H9 (cell line): ENCODE data around the gene NBEA. TPM values are rescaled to one million over a fixed set of nuclear protein-coding genes. Genes with fewer than 3 reads are reported as not detected.
A peak's percentile ranks its signal among the peaks of the same experiment; 100 is the strongest.

ENCODE experiments used
- DNase-seq: peaks from one replicate; pipeline ENCODE4 v3.0.0-alpha.2; 2017
- H2AFZ ChIP-seq: one replicate; pipeline ENCODE4 v1.6.1; 2013; ENCODE audit warnings: mild to moderate bottlenecking, low read length, control low read depth, moderate library complexity
- H2AK5ac ChIP-seq: 2 replicates; pipeline ENCODE4 v1.6.1; 2013; ENCODE audit warnings: low read length, control low read depth, mixed read lengths; ENCODE audit not compliant: insufficient read length
- H2BK120ac ChIP-seq: one replicate; pipeline ENCODE4 v1.6.1; 2013; ENCODE audit warnings: low read depth, mild to moderate bottlenecking, low read length, control low read depth, inconsistent platforms; ENCODE audit not compliant: poor library complexity, severe bottlenecking
- H2BK12ac ChIP-seq: 2 replicates; pipeline ENCODE4 v1.6.1; 2013; ENCODE audit warnings: low read length, control low read depth, mixed read lengths, low read depth; ENCODE audit not compliant: insufficient read length
- H2BK15ac ChIP-seq: 2 replicates; pipeline ENCODE4 v1.6.1; 2013; ENCODE audit warnings: low read depth, low read length, control low read depth
- H2BK20ac ChIP-seq: one replicate; pipeline ENCODE4 v1.6.1; 2013; ENCODE audit warnings: low read depth, mild to moderate bottlenecking, low read length, control low read depth, inconsistent platforms; ENCODE audit not compliant: poor library complexity, severe bottlenecking
- H2BK5ac ChIP-seq: 2 replicates; pipeline ENCODE4 v1.6.1; 2013; ENCODE audit warnings: low read length, control low read depth, mixed read lengths; ENCODE audit not compliant: insufficient read length
- H3K14ac ChIP-seq: 2 replicates; pipeline ENCODE4 v1.6.1; 2013; ENCODE audit warnings: low read length, control low read depth; ENCODE audit not compliant: insufficient read depth
- H3K18ac ChIP-seq: 2 replicates; pipeline ENCODE4 v1.6.1; 2013; ENCODE audit warnings: low read depth, mild to moderate bottlenecking, mixed read lengths, low read length, control low read depth; ENCODE audit not compliant: insufficient read length
- H3K23ac ChIP-seq: 2 replicates; pipeline ENCODE4 v1.6.1; 2013; ENCODE audit warnings: low read length, control low read depth, mixed read lengths, low read depth; ENCODE audit not compliant: insufficient read length
- H3K23me2 ChIP-seq: 2 replicates; pipeline ENCODE4 v1.6.1; 2013; ENCODE audit warnings: low read depth, mild to moderate bottlenecking, mixed read lengths, low read length, control low read depth; ENCODE audit not compliant: insufficient read length, poor library complexity, severe bottlenecking
- H3K27ac ChIP-seq: 2 replicates; pipeline ENCODE4 v1.5.1; 2013; ENCODE audit warnings: low read length, control low read depth, mixed read lengths, low read depth; ENCODE audit not compliant: insufficient read length
- H3K27me3 ChIP-seq: 2 replicates; pipeline ENCODE4 v1.6.1; 2013; ENCODE audit warnings: low read length, control low read depth, inconsistent platforms; ENCODE audit not compliant: insufficient read depth
- H3K4ac ChIP-seq: 2 replicates; pipeline ENCODE4 v1.6.1; 2013; ENCODE audit warnings: low read depth, mild to moderate bottlenecking, control low read depth, inconsistent platforms, low read length, moderate library complexity
- H3K4me1 ChIP-seq: 2 replicates; pipeline ENCODE4 v1.6.1; 2013; ENCODE audit warnings: low read length, control low read depth, inconsistent platforms; ENCODE audit not compliant: insufficient read depth
- H3K4me2 ChIP-seq: 2 replicates; pipeline ENCODE4 v1.6.1; 2013; ENCODE audit warnings: low read length, control low read depth, mixed read lengths; ENCODE audit not compliant: insufficient read length, insufficient read depth
- H3K56ac ChIP-seq: 2 replicates; pipeline ENCODE4 v1.6.1; 2013; ENCODE audit warnings: low read depth, mild to moderate bottlenecking, mixed read lengths, low read length, control low read depth; ENCODE audit not compliant: insufficient read length
- H3K79me1 ChIP-seq: 2 replicates; pipeline ENCODE4 v1.6.1; 2013; ENCODE audit warnings: low read depth, mild to moderate bottlenecking, moderate library complexity, low read length, control low read depth, inconsistent platforms; ENCODE audit not compliant: insufficient read depth, poor library complexity, severe bottlenecking
- H3K79me2 ChIP-seq: 2 replicates; pipeline ENCODE4 v1.6.1; 2013; ENCODE audit warnings: low read length, control low read depth, inconsistent platforms; ENCODE audit not compliant: insufficient read depth
- H3K9ac ChIP-seq: 2 replicates; pipeline ENCODE4 v1.6.1; 2013; ENCODE audit warnings: low read length, control low read depth, mixed read lengths; ENCODE audit not compliant: insufficient read length; ENCODE audit errors: extremely low read depth
- H3K9me3 ChIP-seq: one replicate; pipeline ENCODE4 v1.6.1; 2013; ENCODE audit warnings: low read depth, low read length, inconsistent platforms; ENCODE audit not compliant: control insufficient read depth
- H3T11ph ChIP-seq: one replicate; pipeline ENCODE4 v1.6.1; 2013; ENCODE audit warnings: mild to moderate bottlenecking, low read length, control low read depth, inconsistent platforms
- H4K20me1 ChIP-seq: one replicate; pipeline ENCODE4 v1.6.1; 2013; ENCODE audit not compliant: control insufficient read depth, insufficient read length, insufficient read depth
- H4K5ac ChIP-seq: 2 replicates; pipeline ENCODE4 v1.6.1; 2013; ENCODE audit warnings: low read depth, mild to moderate bottlenecking, mixed read lengths, low read length, control low read depth; ENCODE audit not compliant: insufficient read length
- H4K8ac ChIP-seq: replicated peaks from 2 replicates; pipeline ENCODE4 v1.6.1; 2013; ENCODE audit warnings: low read length, control low read depth, mixed read lengths, low read depth; ENCODE audit not compliant: insufficient read length
- H4K91ac ChIP-seq: 2 replicates; pipeline ENCODE4 v1.6.1; 2013; ENCODE audit warnings: low read depth, mild to moderate bottlenecking, moderate library complexity, mixed read lengths, low read length, control low read depth; ENCODE audit not compliant: insufficient read length
- H3K27ac Mint-ChIP-seq, 3 experiments: 2 replicates in 2 of 3; 3 replicates in 1 of 3; pipeline ENCODE4 v1.8.0; 2020 to 2021; ENCODE audit warnings: mixed read lengths in 3 of 3, mild to moderate bottlenecking in 1 of 3, moderate library complexity in 1 of 3
- H3K27me3 Mint-ChIP-seq: 2 replicates; pipeline ENCODE4 v1.8.0; 2021; ENCODE audit warnings: low read depth, mild to moderate bottlenecking, moderate library complexity, mixed read lengths
- H3K36me3 Mint-ChIP-seq, 3 experiments: 2 replicates in 2 of 3; 3 replicates in 1 of 3; pipeline ENCODE4 v1.8.0; 2020 to 2021; ENCODE audit warnings: low read depth in 3 of 3, mixed read lengths in 3 of 3; ENCODE audit not compliant: insufficient read depth in 1 of 3
- H3K4me1 Mint-ChIP-seq, 2 experiments: 2 replicates each; pipeline ENCODE4 v1.8.0; 2020; ENCODE audit warnings: mixed read lengths in 2 of 2
- H3K4me3 Mint-ChIP-seq, 2 experiments: 2 replicates in 1 of 2; 3 replicates in 1 of 2; pipeline ENCODE4 v1.8.0; 2020 to 2021; ENCODE audit warnings: mild to moderate bottlenecking in 2 of 2, mixed read lengths in 2 of 2, moderate library complexity in 1 of 2
- H3K9me3 Mint-ChIP-seq, 2 experiments: 2 replicates in 1 of 2; 3 replicates in 1 of 2; pipeline ENCODE4 v1.8.0; 2020; ENCODE audit warnings: mild to moderate bottlenecking in 2 of 2, mixed read lengths in 2 of 2, moderate library complexity in 1 of 2
- CTCF ChIP-seq: fragments of 200-600 bp; sonication (generic); conservative IDR thresholded peaks from 3 replicates; pipeline ENCODE4 v1.8.0; 2021; ENCODE audit warnings: antibody characterized with exemption, mild to moderate bottlenecking
- WGBS: extraction: QIAGEN DNeasy Blood & Tissue Kit; methylation state at CpG from one replicate; pipeline ENCODE4 v1.1.7; 2013; ENCODE audit warnings: missing lambda C conversion rate, low lambda C conversion rate, mixed read lengths; ENCODE audit not compliant: insufficient read length; ENCODE audit errors: extremely low coverage; 5-methylcytosine and 5-hydroxymethylcytosine counted together
- total RNA-seq: library from RNA; stranded (reverse); gene quantifications from 2 replicates; pipeline ENCODE4 v1.2.1, GENCODE V29; 2021

Gene NBEA
- total RNA-seq, 1 experiment from 2014 or later: 17.3 TPM

- Mint-ChIP-seq H3K4me1 (peaks cover 61 to 68% of the 10 kb centered on the region in 2 experiments), H3K27me3 (peaks cover 100% of the 10 kb centered on the region), H3K36me3 (peaks cover 0 to 3% (median 0%) of the 10 kb centered on the region in 3 experiments; a peak in 2 of 7 replicates), H3K4me3 (peak overlapping the region; percentile 64 to 84), H3K27ac (peak overlapping the region in 1 of 3 experiments; percentile 27; a peak in 1 of 7 replicates), H3K9me3 (no peaks in the 10 kb centered on the region; a peak in 1 of 5 replicates)
- Histone ChIP-seq H3K79me2 (no peaks in the 10 kb centered on the region), H2BK20ac (no peak overlapping the region), H2AK5ac (no peak overlapping the region), H4K91ac (no peak overlapping the region), H3K23me2 (peaks cover 40% of the 10 kb centered on the region), H3K4ac (no peak overlapping the region), H4K20me1 (no peaks in the 10 kb centered on the region), H3K27me3 (peaks cover 61% of the 10 kb centered on the region), H3K4me1 (peaks cover 2% of the 10 kb centered on the region; the same call in 1 of the 2 replicates), H3K18ac (no peak overlapping the region), H2BK15ac (no peak overlapping the region), H2BK5ac (no peak overlapping the region), H4K8ac (no peak overlapping the region), H3T11ph (no peak overlapping the region), H2BK12ac (no peak overlapping the region), H3K14ac (no peak overlapping the region), H3K79me1 (no peaks in the 10 kb centered on the region), H3K4me2 (peak overlapping the region; percentile 87), H3K56ac (no peak overlapping the region), H3K9me3 (no peaks in the 10 kb centered on the region), H2BK120ac (no peak overlapping the region), H4K5ac (no peak overlapping the region), H2AFZ (no peak overlapping the region), H3K27ac (no peak overlapping the region), H3K9ac (no peak overlapping the region), H3K23ac (no peak overlapping the region)
- no CpG with 5 or more reads among the region's 17 CpGs for WGBS
- TF ChIP-seq CTCF: no peak
- DNase-seq: no peak
Observed at GRCh38 chr13:35474496-35475211, 532.6 kb downstream of the NBEA start.
